Stimulated activated CD4-positive, alpha-beta T cell treated with anti-CD3 and anti-CD28 coated beads, TNF-alpha, amount 100 ng/mL, for 4 hours (primary cell): ENCODE results near the gene PRSS57.
A peak's percentile ranks its signal among the peaks of the same experiment; 100 is the strongest.

Experiments
- DNase-seq, 3 experiments: peaks; one replicate each; pipeline ENCODE4 v3.0.0-alpha.2; 2020; ENCODE audit warnings: low read depth in 3 of 3

The PRSS57 gene

GRCh38 chr19:694481-695351 lies 536 bp downstream of the PRSS57 start:
- no peak for DNase-seq

GRCh38 chr19:690203-690602 lies 5.0 kb downstream of the PRSS57 start:
- DNase-seq, result no peak

- no peak for DNase-seq
Observed at GRCh38 chr19:688992-689391, 6.3 kb downstream of the PRSS57 start.

- DNase-seq, result no peak
Observed at GRCh38 chr19:688214-688613, 7.0 kb downstream of the PRSS57 start.

GRCh38 chr19:687569-688166 lies 7.6 kb downstream of the PRSS57 start:
- DNase-seq, result no peak

- no peak for DNase-seq
Observed at GRCh38 chr19:686589-687297, 8.5 kb downstream of the PRSS57 start.

- DNase-seq, result no peak
Observed at GRCh38 chr19:685454-685931, 9.8 kb downstream of the PRSS57 start.

GRCh38 chr19:682678-683320 lies 12.5 kb downstream of the PRSS57 start:
- no peak for DNase-seq

GRCh38 chr19:681029-682019 lies 13.9 kb downstream of the PRSS57 start:
- DNase-seq, result peak in 1 of 3 experiments; percentile 26

GRCh38 chr19:680287-681028 lies 14.8 kb downstream of the PRSS57 start:
- peak; percentile 99 to 100 (median 100) for DNase-seq

GRCh38 chr19:679418-680286 lies 15.6 kb downstream of the PRSS57 start:
- DNase-seq, result peak in 1 of 3 experiments; percentile 17

GRCh38 chr19:678791-679388 lies 16.4 kb downstream of the PRSS57 start:
- no peak for DNase-seq

- no peak for DNase-seq
Observed at GRCh38 chr19:677601-678436, 17.4 kb downstream of the PRSS57 start.

- DNase-seq, result no peak
Observed at GRCh38 chr19:677201-677600, 18.1 kb downstream of the PRSS57 start.

- no peak for DNase-seq
Observed at GRCh38 chr19:676339-677105, 18.7 kb downstream of the PRSS57 start, which contains the start of gene FSTL3. Gene FSTL3, plus strand, starts transcription at chr19:676392. Its CDS starts 32 bp downstream, at chr19:676424.

GRCh38 chr19:676007-676338 lies 19.3 kb downstream of the PRSS57 start:
- no peak for DNase-seq
